H1 (cell line): ENCODE data around the gene TM4SF18. TPM values are rescaled to one million over a fixed set of nuclear protein-coding genes. Genes with fewer than 3 reads are reported as not detected.
A peak's percentile ranks its signal among the peaks of the same experiment; 100 is the strongest.

Experiments used
- CTCF ChIA-PET: fragments of 300-600 bp; sonication (Branson Sonifier 250); formaldehyde crosslinking; loops from one replicate; lab custom pipeline; 2021; ENCODE audit not compliant: partially characterized antibody; lab: Charles Lee
- POLR2A ChIA-PET: fragments of 300-600 bp; sonication (Branson Sonifier 250); formaldehyde crosslinking; loops from one replicate; lab custom pipeline; 2021; ENCODE audit warnings: inconsistent platforms; ENCODE audit not compliant: partially characterized antibody; lab: Charles Lee
- DNase-seq, 2 experiments: peaks; one replicate each; pipeline versions ENCODE4 v3.0.0 to v3.0.0-alpha.2; 2010 to 2022; ENCODE audit warnings: low spot score in 2 of 2, low read depth in 1 of 2, mixed read lengths in 1 of 2
- FAIRE-seq: peaks from 2 replicates; lab custom pipeline; 2011; peaks lifted over from hg19 to GRCh38; lab: Jason Lieb, UNC
- H2AFZ ChIP-seq: 2 replicates; pipeline ENCODE4 v1.8.1; 2012; ENCODE audit warnings: low read length, inconsistent platforms
- H2AK5ac ChIP-seq: 2 replicates; pipeline ENCODE4 v1.6.1; 2013; ENCODE audit warnings: low read depth, low read length
- H2BK120ac ChIP-seq: replicated peaks from 2 replicates; pipeline ENCODE3; 2013; ENCODE audit warnings: low read depth, low read length, inconsistent platforms
- H2BK12ac ChIP-seq: 2 replicates; pipeline ENCODE4 v1.6.1; 2013; ENCODE audit warnings: low read depth, low read length
- H2BK15ac ChIP-seq: 2 replicates; pipeline ENCODE4 v1.6.1; 2013; ENCODE audit warnings: low read length
- H2BK20ac ChIP-seq: 2 replicates; pipeline ENCODE4 v1.6.1; 2013; ENCODE audit warnings: low read length
- H2BK5ac ChIP-seq: 2 replicates; pipeline ENCODE4 v1.6.1; 2013; ENCODE audit warnings: low read depth, low read length
- H3K14ac ChIP-seq: 2 replicates; pipeline ENCODE4 v1.6.1; 2013; ENCODE audit warnings: inconsistent platforms; ENCODE audit not compliant: insufficient read length
- H3K18ac ChIP-seq: 2 replicates; pipeline ENCODE4 v1.6.1; 2013; ENCODE audit warnings: low read length; ENCODE audit errors: extremely low read depth
- H3K23ac ChIP-seq: 2 replicates; pipeline ENCODE4 v1.6.1; 2013; ENCODE audit warnings: inconsistent platforms; ENCODE audit not compliant: insufficient read length
- H3K23me2 ChIP-seq: 2 replicates; pipeline ENCODE4 v1.6.1; 2013; ENCODE audit warnings: low read depth, low read length
- H3K27ac ChIP-seq: 2 replicates; pipeline ENCODE4 v1.6.1; 2011; ENCODE audit warnings: low read depth, low read length, inconsistent platforms
- H3K27me3 ChIP-seq, 4 experiments: replicated peaks in 1 of 4; 1 replicate in 1 of 4; 2 replicates in 3 of 4; pipeline versions ENCODE4 v1.6.1 to v1.8.1; 2011 to 2013; ENCODE audit warnings: low read length in 3 of 4, mild to moderate bottlenecking in 3 of 4, inconsistent platforms in 2 of 4, mixed read lengths in 2 of 4, moderate library complexity in 1 of 4; ENCODE audit not compliant: control insufficient read depth in 3 of 4, insufficient read depth in 3 of 4; ENCODE audit errors: extremely low read depth in 1 of 4
- H3K36me3 ChIP-seq, 4 experiments: 2 replicates each; pipeline versions ENCODE4 v1.6.1 to v1.8.1; 2011 to 2013; ENCODE audit warnings: mild to moderate bottlenecking in 4 of 4, low read length in 3 of 4, moderate library complexity in 2 of 4, control low read depth in 1 of 4, inconsistent platforms in 1 of 4; ENCODE audit not compliant: insufficient read depth in 4 of 4, control insufficient read depth in 2 of 4
- H3K4ac ChIP-seq: replicated peaks from 2 replicates; pipeline ENCODE3; 2013; ENCODE audit warnings: low read length, low read depth, mixed read lengths, inconsistent platforms; ENCODE audit not compliant: insufficient read length
- H3K4me1 ChIP-seq, 4 experiments: replicated peaks in 1 of 4; 1 replicate in 1 of 4; 2 replicates in 3 of 4; pipeline versions ENCODE4 v1.6.1 to v1.8.1; 2011 to 2013; ENCODE audit warnings: low read length in 3 of 4, inconsistent platforms in 2 of 4, mixed read lengths in 1 of 4; ENCODE audit not compliant: insufficient read depth in 4 of 4, control insufficient read depth in 3 of 4
- H3K4me2 ChIP-seq, 2 experiments: 2 replicates each; pipeline versions ENCODE4 v1.6.1 to v1.8.1; 2011 to 2013; ENCODE audit warnings: low read depth in 2 of 2, low read length in 2 of 2, control low read depth in 1 of 2, inconsistent platforms in 1 of 2, mild to moderate bottlenecking in 1 of 2; ENCODE audit not compliant: insufficient read depth in 1 of 2
- H3K4me3 ChIP-seq, 4 experiments: fragments of 200-600, 300-600 bp in 1 of 4; sonication (generic), shearing (Covaris generic), sonication (Bioruptor Twin) in 1 of 4; 2 replicates each; pipeline versions ENCODE4 v1.5.1 to v1.8.1; 2011 to 2016; ENCODE audit warnings: low read length in 4 of 4, low read depth in 3 of 4, control low read depth in 2 of 4, inconsistent platforms in 2 of 4, mild to moderate bottlenecking in 2 of 4, mixed read lengths in 1 of 4, moderate library complexity in 1 of 4; ENCODE audit not compliant: insufficient read depth in 2 of 4; ENCODE audit errors: extremely low read depth in 1 of 4
- H3K56ac ChIP-seq: replicated peaks from 2 replicates; pipeline ENCODE3; 2013; ENCODE audit warnings: low read depth, mild to moderate bottlenecking, mixed read lengths, low read length, inconsistent platforms; ENCODE audit not compliant: insufficient read length
- H3K79me1 ChIP-seq: 2 replicates; pipeline ENCODE4 v1.6.1; 2013; ENCODE audit warnings: low read depth, low read length, control low read depth
- H3K79me2 ChIP-seq, 2 experiments: 2 replicates each; pipeline versions ENCODE4 v1.6.1 to v1.8.1; 2012 to 2013; ENCODE audit warnings: low read length in 2 of 2, mild to moderate bottlenecking in 2 of 2, inconsistent platforms in 1 of 2; ENCODE audit not compliant: insufficient read depth in 2 of 2, control insufficient read depth in 1 of 2
- H3K9ac ChIP-seq, 4 experiments: replicated peaks in 1 of 4; 1 replicate in 1 of 4; 2 replicates in 3 of 4; pipeline versions ENCODE4 v1.6.1 to v1.8.1; 2011 to 2013; ENCODE audit warnings: low read depth in 3 of 4, low read length in 3 of 4, control low read depth in 2 of 4, mild to moderate bottlenecking in 2 of 4, moderate library complexity in 2 of 4, inconsistent platforms in 1 of 4; ENCODE audit errors: extremely low read depth in 1 of 4
- H3K9me3 ChIP-seq, 2 experiments: 2 replicates each; pipeline versions ENCODE4 v1.6.1 to v1.8.1; 2012 to 2013; ENCODE audit warnings: mild to moderate bottlenecking in 2 of 2, moderate library complexity in 2 of 2, control low read depth in 1 of 2, inconsistent platforms in 1 of 2, low read depth in 1 of 2, low read length in 1 of 2, mixed read lengths in 1 of 2; ENCODE audit not compliant: insufficient read depth in 2 of 2
- H4K20me1 ChIP-seq, 2 experiments: replicated peaks in 1 of 2; 2 replicates each; pipeline versions ENCODE3 to v1.8.1; 2011 to 2013; ENCODE audit warnings: inconsistent platforms in 2 of 2, low read length in 2 of 2, mild to moderate bottlenecking in 1 of 2; ENCODE audit not compliant: insufficient read depth in 2 of 2, control insufficient read depth in 1 of 2
- H4K5ac ChIP-seq: 2 replicates; pipeline ENCODE4 v1.6.1; 2013; ENCODE audit warnings: low read length, low read depth, mixed read lengths, inconsistent platforms; ENCODE audit not compliant: insufficient read length
- H4K8ac ChIP-seq: 2 replicates; pipeline ENCODE4 v1.8.0; 2013; ENCODE audit warnings: mild to moderate bottlenecking, moderate library complexity, low read length, inconsistent platforms; ENCODE audit not compliant: insufficient read depth; ENCODE audit errors: extremely low read depth
- H4K91ac ChIP-seq: replicated peaks from 2 replicates; pipeline ENCODE3; 2013; ENCODE audit warnings: low read length, mixed read lengths, inconsistent platforms; ENCODE audit not compliant: insufficient read length
- GTF2F1 ChIP-seq: IDR thresholded peaks from 2 replicates; pipeline ENCODE4 v1.6.1; 2012; ENCODE audit warnings: low read depth, low read length, improper control_type of control experiment, borderline replicate concordance
- NANOG ChIP-seq: IDR thresholded peaks from 2 replicates; pipeline ENCODE4 v1.6.1; 2011; ENCODE audit warnings: low read length, low read depth, mild to moderate bottlenecking, inconsistent platforms; ENCODE audit not compliant: insufficient read depth, poor library complexity, severe bottlenecking
- RBBP5 ChIP-seq: IDR thresholded peaks from 2 replicates; pipeline ENCODE4 v1.7.1; 2012; ENCODE audit warnings: low read depth, mild to moderate bottlenecking, inconsistent platforms, low read length, moderate library complexity, borderline replicate concordance
- SUZ12 ChIP-seq: fragments of 200-600 bp; sonication (generic); IDR thresholded peaks from 2 replicates; pipeline ENCODE4 v1.6.1; 2012; ENCODE audit warnings: mild to moderate bottlenecking, inconsistent platforms, low read length, moderate library complexity, mixed read lengths
- TEAD4 ChIP-seq: IDR thresholded peaks from 2 replicates; pipeline ENCODE4 v1.6.1; 2012; ENCODE audit warnings: low read depth, low read length, inconsistent platforms, mixed read lengths
- USF2 ChIP-seq: IDR thresholded peaks from 2 replicates; pipeline ENCODE4 v1.6.1; 2011; ENCODE audit warnings: low read length, improper control_type of control experiment
- YY1 ChIP-seq: IDR thresholded peaks from 2 replicates; pipeline ENCODE4 v1.6.1; 2011; ENCODE audit warnings: low read depth, mild to moderate bottlenecking, low read length
- WGBS, 2 experiments: shearing (Covaris generic) in 1 of 2; methylation state at CpG; one replicate each; pipeline versions ENCODE4 v1.1.6 to v1.1.7; 2013 to 2015; ENCODE audit warnings: low lambda C conversion rate in 2 of 2, mixed read lengths in 2 of 2, inconsistent platforms in 1 of 2, low coverage in 1 of 2, missing lambda C conversion rate in 1 of 2; ENCODE audit not compliant: insufficient replicate concordance in 2 of 2, insufficient coverage in 1 of 2, insufficient read length in 1 of 2; ENCODE audit errors: extremely low coverage in 1 of 2, missing lambda C conversion rate in 1 of 2; 5-methylcytosine and 5-hydroxymethylcytosine counted together
- polyA plus RNA-seq, 7 experiments: library from polyadenylated mRNA; depleted of rRNA in 3 of 7; stranded (reverse) in 5 of 7; unstranded in 2 of 7; fragments of >200 nt in 5 of 7; fragments of 200-250 nt in 2 of 7; gene quantifications; 1 replicate in 5 of 7; 2 replicates in 1 of 7; 4 replicates in 1 of 7; pipeline versions ENCODE4 v1.2.1 to v1.2.3, GENCODE V29; 2011 to 2013; ENCODE audit warnings: missing spikeins in 2 of 7, mixed read lengths in 2 of 7
- total RNA-seq: library from RNA; stranded (reverse); fragmentation: NEBNext Ultra II Directional; extraction: Animal tissue kit (Norgen Biotek cat#: 25700); gene quantifications from 2 replicates; pipeline ENCODE4 v1.2.1, GENCODE V29; 2021
- TF ChIP-seq, protein P1 (sequence below): IDR thresholded peaks from 2 replicates; pipeline ENCODE4 v1.6.1; 2012; ENCODE audit warnings: inconsistent platforms

The TM4SF18 gene
- total and polyA plus RNA-seq, 2 of the 8 experiments (the other 6 are each of a cell fraction or from before 2014, with no cell fraction given), result 2.9 to 13.6 TPM

DNA sequence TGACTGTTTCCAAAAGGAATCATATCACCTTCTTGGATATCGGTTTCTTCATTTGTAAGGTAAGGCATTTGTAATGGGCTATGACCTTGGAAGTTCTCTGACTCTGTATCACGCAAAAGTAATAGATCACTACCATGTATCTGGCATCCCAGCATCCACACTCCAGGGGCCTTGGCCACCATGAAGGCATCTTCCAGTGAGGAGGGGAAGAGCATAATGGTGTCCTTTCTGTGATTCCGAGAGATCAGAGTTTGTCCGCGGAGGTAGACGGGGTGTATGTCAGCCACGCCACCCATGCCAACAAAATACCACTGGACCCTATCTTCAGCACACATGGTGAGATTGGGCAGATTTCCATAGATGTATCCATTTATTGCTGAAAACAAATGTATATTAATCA, 63.7 kb downstream of the TM4SF18 start:
- H4K20me1 ChIP-seq, result no peaks in the 10 kb centered on the region
- no peak overlapping the region for H3K27ac ChIP-seq
- H2BK12ac ChIP-seq, result peak overlapping the region; percentile 73; the same call in 1 of the 2 replicates
- no peak for DNase-seq
- H4K8ac ChIP-seq, result no peak overlapping the region
- H4K91ac ChIP-seq, result peak overlapping the region; percentile 77
- no peak overlapping the region for H3K4me2 ChIP-seq
- peak overlapping the region; percentile 60 for H3K4ac ChIP-seq
- H3K36me3 ChIP-seq, result no peaks in the 10 kb centered on the region
- TF ChIP-seq YY1, result no peak
- no peak for TF ChIP-seq TEAD4
- no peak for TF ChIP-seq USF2
- no peak for TF ChIP-seq GTF2F1
- TF ChIP-seq SUZ12, result no peak
- TF ChIP-seq RBBP5, result no peak
- TF ChIP-seq, protein P1, sequence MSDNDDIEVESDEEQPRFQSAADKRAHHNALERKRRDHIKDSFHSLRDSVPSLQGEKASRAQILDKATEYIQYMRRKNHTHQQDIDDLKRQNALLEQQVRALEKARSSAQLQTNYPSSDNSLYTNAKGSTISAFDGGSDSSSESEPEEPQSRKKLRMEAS, result no peak
- no peak for TF ChIP-seq NANOG
- TF ChIP-seq, all 59 proteins: peak for 0
- H3K23me2 ChIP-seq, result no peaks in the 10 kb centered on the region
- peak overlapping the region; percentile 47 for H2BK120ac ChIP-seq
- no peaks in the 10 kb centered on the region for H3K79me1 ChIP-seq
- H3K9ac ChIP-seq, result no peak overlapping the region
- peak overlapping the region; percentile 32; the same call in 1 of the 2 replicates for H2BK15ac ChIP-seq
- no peaks in the 10 kb centered on the region for H3K9me3 ChIP-seq
- no peak overlapping the region for H3K14ac ChIP-seq
- H3K79me2 ChIP-seq, result no peaks in the 10 kb centered on the region
- no peak overlapping the region for H2AK5ac ChIP-seq
- no peak overlapping the region for H4K5ac ChIP-seq
- FAIRE-seq, result no peak
- peak overlapping the region; percentile 39; the same call in 1 of the 2 replicates for H3K18ac ChIP-seq
- H2BK20ac ChIP-seq, result peak overlapping the region; percentile 91
- H2BK5ac ChIP-seq, result no peak overlapping the region
- H3K4me1 ChIP-seq, result no peaks in the 10 kb centered on the region
- H3K27me3 ChIP-seq, result no peaks in the 10 kb centered on the region
- no peak overlapping the region for H3K4me3 ChIP-seq
- H3K56ac ChIP-seq, result no peak overlapping the region
- H2AFZ ChIP-seq, result no peak overlapping the region
- POLR2A ChIA-PET, result no interaction called here
- no peak overlapping the region for H3K23ac ChIP-seq
- CTCF ChIA-PET, result interaction anchor here (2.3 kb wide), 1 partner anchor 149 kb away, joined by 12 read pairs; no protein-coding TSS in a partner anchor
- 97% methylated on average over 7 of the region's 7 CpGs; no CpG with 5 or more reads in 1 of the 2 experiments for WGBS, 2 experiments
